AG04450 (cell line): ENCODE measurements around the gene OLFML2B. TPM values are rescaled to one million over a fixed set of nuclear protein-coding genes. Genes with fewer than 3 reads are reported as not detected.

ENCODE experiments used
- CTCF ChIA-PET: fragments of 300-600, 350-600 bp; formaldehyde crosslinking; extraction: SDS; loops from one replicate; lab custom pipeline; 2022; ENCODE audit warnings: antibody characterized with exemption, inconsistent platforms; lab: Charles Lee
- POLR2A ChIA-PET: fragments of 350-600 bp; formaldehyde crosslinking; extraction: SDS; loops from one replicate; lab custom pipeline; 2021; ENCODE audit warnings: antibody characterized with exemption, inconsistent platforms; lab: Yijun Ruan, JAX
- DNase-seq: peaks from one replicate; pipeline ENCODE4 v3.0.0-alpha.2; 2011; ENCODE audit warnings: low read depth, low spot score
- H3K27ac ChIP-seq: one replicate; pipeline ENCODE4 v1.5.1; 2012; ENCODE audit warnings: low read depth, low read length, control low read depth
- H3K27me3 ChIP-seq: one replicate; pipeline ENCODE4 v1.6.0; 2012; ENCODE audit warnings: low read length; ENCODE audit not compliant: control insufficient read depth, insufficient read depth
- H3K4me3 ChIP-seq: 2 replicates; pipeline ENCODE4 v1.5.1; 2011; ENCODE audit warnings: mild to moderate bottlenecking, low read depth, low read length, control low read depth
- H3K9me3 ChIP-seq: 2 replicates; pipeline ENCODE4 v1.5.1; 2012; ENCODE audit warnings: low read length; ENCODE audit not compliant: control insufficient read depth, insufficient read depth
- CTCF ChIP-seq: IDR thresholded peaks from 2 replicates; pipeline ENCODE4 v1.5.1; 2011; ENCODE audit warnings: low read depth, low read length, control low read depth, inconsistent platforms
- polyA plus RNA-seq: library from polyadenylated mRNA; depleted of rRNA; stranded (reverse); fragments of >200 nt; gene quantifications from 2 replicates; pipeline ENCODE4 v1.2.3, GENCODE V29; 2011

Gene OLFML2B
- polyA plus RNA-seq, 1 experiment = 0.68 TPM

DNA sequence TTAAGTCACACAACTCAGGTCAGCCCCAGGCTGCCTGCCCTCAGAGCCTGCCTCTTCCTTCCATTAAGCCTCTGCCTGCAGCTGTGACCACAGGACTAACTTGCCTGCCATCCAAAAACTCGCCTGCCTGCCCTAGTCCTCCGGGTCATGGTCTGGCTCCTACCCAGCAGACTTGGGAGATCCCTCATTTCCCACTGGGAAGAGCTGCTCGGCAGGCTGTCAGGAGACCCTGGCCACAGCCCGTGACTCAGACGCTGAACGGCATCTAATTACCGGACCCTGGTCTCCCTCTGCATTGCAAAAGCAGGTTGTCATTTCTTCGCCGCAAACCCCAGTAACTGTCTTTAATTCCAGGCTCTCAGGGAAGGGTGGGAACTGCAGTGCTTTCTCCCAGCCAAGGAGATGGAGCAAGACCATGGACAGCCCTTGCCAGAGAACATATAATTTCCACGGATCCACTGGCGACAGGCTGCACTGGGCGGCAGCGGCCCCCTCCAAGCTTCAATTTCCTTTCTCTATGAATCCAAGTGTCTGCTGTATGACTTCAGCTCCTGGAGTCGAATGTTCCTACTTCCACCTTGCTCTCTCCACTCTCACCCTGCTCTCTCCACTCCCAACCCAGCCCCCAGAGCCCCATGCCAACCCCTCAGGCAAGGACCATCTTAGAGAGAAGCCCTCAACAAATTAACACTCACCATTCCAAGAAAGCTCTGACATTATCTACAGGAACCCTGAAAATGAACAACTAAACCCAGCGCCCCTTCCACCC, 20.4 kb downstream of the OLFML2B start:
- DNase-seq = peak; percentile 70
- Histone ChIP-seq H3K27me3 (peaks cover 7% of the 10 kb centered on the region), H3K27ac (peak overlapping the region; percentile 68), H3K4me3 (no peak overlapping the region; the same call in 1 of the 2 replicates), H3K9me3 (no peaks in the 10 kb centered on the region; the same call in 1 of the 2 replicates)
- ChIA-PET POLR2A (interaction anchor here (0.6 to 1.9 kb wide), 3 partner anchors 15 to 62 kb away, joined by 3 to 8 read pairs (median 4); partner anchors contain the start of gene OLFML2B), CTCF (interaction anchor here (1.1 to 1.5 kb wide), 4 partner anchors 8 to 262 kb away, joined by 3 to 10 read pairs (median 4); no protein-coding TSS in a partner anchor)
- no peak for TF ChIP-seq CTCF

DNA sequence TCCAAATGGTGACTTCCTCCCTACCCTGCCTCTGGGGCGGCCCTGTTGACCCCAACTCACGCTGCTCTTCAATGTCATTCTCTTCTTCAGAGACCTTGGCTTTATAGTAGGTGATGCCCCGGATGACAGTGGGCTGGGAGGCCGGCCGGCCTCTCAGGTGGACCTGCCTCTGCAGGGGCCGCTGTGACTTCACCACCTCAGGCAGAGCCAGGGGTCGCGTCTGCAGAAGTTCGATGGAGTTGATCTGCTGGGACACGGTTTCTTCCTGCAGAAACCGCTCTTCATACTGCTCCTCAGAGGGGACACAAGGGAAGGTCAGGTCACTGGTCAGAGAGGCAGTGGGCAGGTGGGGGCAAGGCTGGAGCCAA, 23.6 kb downstream of the OLFML2B start:
- H3K27ac ChIP-seq = peak overlapping the region; percentile 2
- no peak for DNase-seq
- no peaks in the 10 kb centered on the region; the same call in 1 of the 2 replicates for H3K9me3 ChIP-seq
- no peak for TF ChIP-seq CTCF
- CTCF ChIA-PET = no interaction called here
- POLR2A ChIA-PET = no interaction called here
- H3K4me3 ChIP-seq = no peak overlapping the region
- peaks cover 5% of the 10 kb centered on the region for H3K27me3 ChIP-seq

DNA sequence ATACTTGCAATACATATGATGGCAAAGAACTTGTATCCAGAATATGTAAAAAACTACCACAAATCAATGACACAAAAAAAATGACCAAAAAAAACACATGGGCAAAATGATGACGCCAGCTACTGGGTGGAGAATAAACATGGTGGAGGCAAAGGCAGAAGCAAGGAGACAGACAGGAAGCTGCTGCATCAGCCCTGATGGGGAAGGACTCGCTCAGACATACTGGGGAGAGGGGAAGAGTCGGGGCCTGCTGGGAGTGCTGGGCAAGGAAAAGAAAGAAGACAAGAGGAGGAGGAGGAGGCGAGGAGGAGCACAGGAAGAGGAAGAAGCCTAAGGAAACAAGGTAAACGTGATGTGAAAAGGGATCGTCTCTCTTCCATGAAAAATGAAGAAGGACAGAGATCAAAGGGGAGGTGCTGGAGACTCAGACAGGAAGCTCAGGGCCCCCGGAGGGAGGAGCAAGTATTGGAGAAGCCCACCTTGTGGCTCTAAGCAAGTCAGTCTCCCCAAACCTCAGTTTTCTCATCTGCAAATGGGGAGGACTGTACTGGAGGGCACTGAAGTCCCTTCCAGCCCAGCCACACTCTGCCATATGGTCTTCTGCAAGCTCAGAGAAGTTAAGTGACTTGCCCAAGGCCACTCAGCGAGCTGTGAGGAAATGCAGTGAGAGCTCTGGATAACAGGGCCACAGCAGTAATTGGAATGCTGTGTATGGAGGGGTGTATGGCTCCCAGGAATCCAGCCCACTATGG, 24.2 kb downstream of the OLFML2B start:
- H3K27ac ChIP-seq = no peak overlapping the region
- DNase-seq = no peak
- POLR2A ChIA-PET = no interaction called here
- TF ChIP-seq CTCF = no peak
- H3K27me3 ChIP-seq = peaks cover 5% of the 10 kb centered on the region
- CTCF ChIA-PET = no interaction called here
- H3K9me3 ChIP-seq = no peaks in the 10 kb centered on the region; the same call in 1 of the 2 replicates
- no peak overlapping the region for H3K4me3 ChIP-seq

GRCh38 chr1:161998811-161999210, 24.9 kb downstream of the OLFML2B start:
- ChIA-PET POLR2A (no interaction called here), CTCF (no interaction called here)
- Histone ChIP-seq H3K27ac (no peak overlapping the region), H3K4me3 (no peak overlapping the region), H3K9me3 (no peaks in the 10 kb centered on the region; the same call in 1 of the 2 replicates), H3K27me3 (peaks cover 5% of the 10 kb centered on the region)
- no peak for DNase-seq
- no peak for TF ChIP-seq CTCF
